K562 (cell line): ENCODE data around the gene DCP2. TPM values are rescaled to one million over a fixed set of nuclear protein-coding genes. Genes with fewer than 3 reads are reported as not detected.

Experiments used
- CCAR2 ChIP-seq: fragments of 200-400 bp; formaldehyde crosslinking; IDR thresholded peaks from 2 replicates; pipeline ENCODE4 v1.6.1; 2017; ENCODE audit warnings: mild to moderate bottlenecking, low read depth, low read length
- CREB3L1 ChIP-seq: fragments of 450-650 bp; IDR thresholded peaks from 2 replicates; pipeline ENCODE4 v1.6.1; 2014; ENCODE audit warnings: low read depth, mild to moderate bottlenecking, moderate library complexity, borderline replicate concordance
- EHMT2 ChIP-seq: fragments of 450-650 bp; IDR thresholded peaks from 2 replicates; pipeline ENCODE4 v1.6.1; 2018; ENCODE audit warnings: antibody characterized with exemption
- ETV1 ChIP-seq: fragments of 450-650 bp; conservative IDR thresholded peaks from 2 replicates; pipeline ENCODE4 v1.6.1; 2016; ENCODE audit warnings: missing genetic modification characterization, control low read depth, low read depth, missing compliant biosample characterization
- NFRKB ChIP-seq: fragments of 450-650 bp; IDR thresholded peaks from 2 replicates; pipeline ENCODE4 v1.6.1; 2016; ENCODE audit warnings: low read depth
- NKRF ChIP-seq: fragments of 450-650 bp; IDR thresholded peaks from 2 replicates; pipeline ENCODE4 v1.6.1; 2016; ENCODE audit warnings: borderline replicate concordance
- RHOXF2B ChIP-seq: fragments of 250-450 bp; sonication (Bioruptor Pico); conservative IDR thresholded peaks from 2 replicates; pipeline ENCODE4 v1.5.1; 2021
- RREB1 ChIP-seq: fragments of 250-450 bp; sonication (Bioruptor Pico); IDR thresholded peaks from 2 replicates; pipeline ENCODE4 v1.4.0; 2020
- SAP30 ChIP-seq: fragments of 200-600 bp; sonication (generic); IDR thresholded peaks from 2 replicates; pipeline ENCODE4 v1.6.1; 2012; ENCODE audit warnings: borderline replicate concordance, low read depth, mild to moderate bottlenecking, moderate library complexity, low read length, control low read depth, inconsistent platforms; ENCODE audit not compliant: insufficient read depth, poor library complexity, severe bottlenecking
- SMAD1 ChIP-seq: fragments of 150-350 bp; IDR thresholded peaks from 2 replicates; pipeline ENCODE4 v1.6.1; 2014; ENCODE audit warnings: low read length, low read depth; ENCODE audit not compliant: partially characterized antibody
- ZBTB11 ChIP-seq, 3 experiments: fragments of 200-800 bp in 1 of 3; fragments of 250-450 bp in 1 of 3; fragments of 450-650 bp in 1 of 3; sonication (Bioruptor Pico) in 1 of 3; sonication (Bioruptor generic) in 1 of 3; formaldehyde crosslinking in 1 of 3; IDR thresholded peaks; 2 replicates each; pipeline versions ENCODE4 v1.6.1 to v1.8.0; 2016 to 2022; ENCODE audit warnings: mild to moderate bottlenecking in 2 of 3, missing genetic modification characterization in 2 of 3, missing compliant biosample characterization in 1 of 3, moderate library complexity in 1 of 3
- ZNF239 ChIP-seq: fragments of 250-450 bp; sonication (Bioruptor Pico); IDR thresholded peaks from 2 replicates; pipeline ENCODE4 v1.4.0; 2020; ENCODE audit warnings: mild to moderate bottlenecking
- ZNF316 ChIP-seq: fragments of 450-650 bp; IDR thresholded peaks from 2 replicates; pipeline ENCODE4 v1.6.1; 2016
- polyA plus RNA-seq, 8 experiments: library from polyadenylated mRNA; depleted of rRNA in 4 of 8; stranded (reverse) in 5 of 8; unstranded in 3 of 8; fragments of >200 nt; fragmentation: Nextera tagmentation in 2 of 8; fragmentation: Illumina TruSeq in 1 of 8; extraction: Ambion mirVana in 2 of 8; extraction: Trizol in 1 of 8; gene quantifications; 2 replicates each; pipeline versions ENCODE4 v1.2.1 to v1.2.3, GENCODE V29; 2011 to 2014; ENCODE audit warnings: inconsistent platforms in 1 of 8, missing spikeins in 1 of 8
- total RNA-seq, 7 experiments: library from RNA; depleted of rRNA in 6 of 7; stranded (reverse); fragments of >200 nt in 6 of 7; fragmentation: Illumina TruSeq in 2 of 7; extraction: Trizol in 2 of 7; gene quantifications; 2 replicates each; pipeline versions ENCODE4 v1.2.1 to v1.2.3, GENCODE V29; 2011 to 2021; ENCODE audit warnings: low replicate concordance in 1 of 7

The DCP2 gene
- total and polyA plus RNA-seq, 9 of the 15 experiments (the other 6 are each of a cell fraction or from before 2014, with no cell fraction given): 25.9 to 109 (median 46.7) TPM

GRCh38 chr5:113047733-113048652 lies 71.4 kb downstream of the DCP2 start (continued):
- TF ChIP-seq EHMT2: no peak
- TF ChIP-seq NFRKB: no peak
- no peak for TF ChIP-seq CREB3L1
- TF ChIP-seq ETV1: 0 out of 2 replicates have a peak, but pooled peaks have one; percentile 17
- no peak for TF ChIP-seq RHOXF2B (CRISPR knock-in tag)
- TF ChIP-seq SAP30: no peak
- no peak for TF ChIP-seq RREB1 (CRISPR knock-in tag)
- TF ChIP-seq ZBTB11 (CRISPR knock-in tag; IDR thresholded peaks at IDR 0.05): 0 out of 6 replicates have a peak, but pooled peaks of 1 of the 3 experiments have one; percentile 20
- TF ChIP-seq SMAD1: no peak
- no peak for TF ChIP-seq CCAR2
- TF ChIP-seq ZNF316: peak; percentile 79
- no peak for TF ChIP-seq NKRF
- no peak for TF ChIP-seq ZNF239 (CRISPR knock-in tag)
